Prostate gland (tissue), 2 donors: ENCODE data around the gene SPRTN. TPM values are rescaled to one million over a fixed set of nuclear protein-coding genes. Genes with fewer than 3 reads are reported as not detected.

Experiments
- DNase-seq: peaks from one replicate; pipeline ENCODE4 v3.0.0-alpha.2; 2019; ENCODE audit warnings: low spot score
- H3K27ac ChIP-seq, 2 donors: fragments of 200-600 bp; sonication (generic); 2 replicates each; pipeline ENCODE4 v1.5.1; 2017 to 2019
- H3K27me3 ChIP-seq: fragments of 200-600 bp; sonication (generic); replicated peaks from 2 replicates; pipeline ENCODE4 v1.5.1; 2019; ENCODE audit not compliant: insufficient read depth
- H3K36me3 ChIP-seq, 2 donors: fragments of 200-600 bp; sonication (generic); 1 replicate in 1 of 2; 2 replicates in 1 of 2; pipeline versions ENCODE4 v1.5.1 to v1.8.1; 2017 to 2019
- H3K4me1 ChIP-seq: fragments of 200-600 bp; sonication (generic); replicated peaks from 2 replicates; pipeline ENCODE4 v1.5.1; 2019
- H3K4me3 ChIP-seq, 2 donors: fragments of 200-600 bp; sonication (generic); 2 replicates each; pipeline ENCODE4 v1.5.1; 2017 to 2019
- H3K9me3 ChIP-seq: fragments of 200-600 bp; sonication (generic); 2 replicates; pipeline ENCODE4 v1.5.1; 2017
- CTCF ChIP-seq, 4 experiments: fragments of 200-600 bp in 2 of 4; fragments of 450-650 bp in 2 of 4; sonication (generic) in 2 of 4; IDR thresholded peaks; 1 replicate in 3 of 4; 2 replicates in 1 of 4; pipeline ENCODE4 v1.5.1; 2016 to 2019; ENCODE audit warnings: antibody characterized with exemption in 4 of 4, mild to moderate bottlenecking in 2 of 4, moderate library complexity in 2 of 4
- POLR2A ChIP-seq: fragments of 450-650 bp; IDR thresholded peaks from one replicate; pipeline ENCODE4 v1.6.1; 2016; ENCODE audit warnings: antibody characterized with exemption, mild to moderate bottlenecking
- POLR2AphosphoS5 ChIP-seq: sonication (generic); formaldehyde crosslinking; IDR thresholded peaks from one replicate; pipeline ENCODE4 v1.6.1; 2017; ENCODE audit warnings: antibody characterized with exemption
- WGBS: methylation state at CpG from one replicate; pipeline ENCODE4 v1.1.5; 2018; 5-methylcytosine and 5-hydroxymethylcytosine counted together
- intact Hi-C: fragments of 100-400 bp; cut with DNase I; formaldehyde crosslinking; loops from one replicate; pipeline ENCODE4 v1.14.2; 2022
- total RNA-seq, 2 donors: library from RNA; depleted of rRNA; stranded (reverse); fragments of >200 nt; gene quantifications; one replicate each; pipeline ENCODE4 v1.1.0, GENCODE V29; 2016

SPRTN gene
- total RNA-seq, 2 donors from 2014 or later = 10.8 to 23.4 TPM

GRCh38 chr1:231381729-231382128 lies 43.6 kb downstream of the SPRTN start:
- no peak for TF ChIP-seq POLR2A
- no peak for TF ChIP-seq POLR2AphosphoS5
- no peak for TF ChIP-seq CTCF (IDR thresholded peaks at IDR 0.05)
- 44% methylated on average over 2 of the region's 2 CpGs for WGBS
- Histone ChIP-seq H3K4me3 (no peak overlapping the region), H3K9me3 (no peaks in the 10 kb centered on the region), H3K27me3 (no peaks in the 10 kb centered on the region), H3K27ac (no peak overlapping the region), H3K4me1 (no peaks in the 10 kb centered on the region), H3K36me3 (no peaks in the 10 kb centered on the region)
- no peak for DNase-seq
- intact Hi-C loops = loop anchor here (5.0 kb wide), 1 partner anchor 41 kb away; the partner anchor contains the start of gene EGLN1

- H3K4me1 ChIP-seq = no peaks in the 10 kb centered on the region
Measured at GRCh38 chr1:231382426-231382825, 44.3 kb downstream of the SPRTN start.

GRCh38 chr1:231383159-231383860 lies 45.2 kb downstream of the SPRTN start:
- Histone ChIP-seq H3K4me3 (no peak overlapping the region), H3K27ac (no peak overlapping the region), H3K36me3 (no peaks in the 10 kb centered on the region), H3K4me1 (no peaks in the 10 kb centered on the region), H3K9me3 (no peaks in the 10 kb centered on the region), H3K27me3 (no peaks in the 10 kb centered on the region)
- 27% methylated on average over 5 of the region's 5 CpGs for WGBS
- no peak for DNase-seq
- no peak for TF ChIP-seq POLR2A
- no peak for TF ChIP-seq CTCF (IDR thresholded peaks at IDR 0.05)
- no peak for TF ChIP-seq POLR2AphosphoS5
- intact Hi-C loops = loop anchor here (5.0 kb wide), 1 partner anchor 39 kb away; the partner anchor contains the start of gene EGLN1

More at GRCh38 chr1:231382426-231382825, 44.3 kb downstream of the SPRTN start:
- WGBS = 91% methylated on average over 3 of the region's 3 CpGs
- Histone ChIP-seq H3K27ac (no peak overlapping the region), H3K9me3 (no peaks in the 10 kb centered on the region), H3K4me3 (no peak overlapping the region), H3K27me3 (no peaks in the 10 kb centered on the region), H3K36me3 (no peaks in the 10 kb centered on the region)
- intact Hi-C loops = loop anchor here (5.0 kb wide), 1 partner anchor 40 kb away; the partner anchor contains the start of gene EGLN1
- no peak for TF ChIP-seq POLR2AphosphoS5
- no peak for TF ChIP-seq POLR2A
- TF ChIP-seq CTCF (IDR thresholded peaks at IDR 0.05) = no peak
- DNase-seq = no peak

- TF ChIP-seq CTCF (IDR thresholded peaks at IDR 0.05) (no peak), POLR2A (no peak), POLR2AphosphoS5 (no peak)
- Histone ChIP-seq H3K27me3 (no peaks in the 10 kb centered on the region), H3K36me3 (no peaks in the 10 kb centered on the region), H3K4me3 (no peak overlapping the region), H3K9me3 (no peaks in the 10 kb centered on the region), H3K4me1 (no peaks in the 10 kb centered on the region), H3K27ac (no peak overlapping the region)
- intact Hi-C loops = loop anchor here (5.0 kb wide), 1 partner anchor 37 kb away; the partner anchor contains the start of gene EGLN1
- DNase-seq = no peak
- 97% methylated on average over 6 of the region's 6 CpGs for WGBS
Measured at GRCh38 chr1:231384696-231385415, 46.8 kb downstream of the SPRTN start.
